Epidermal melanocyte (primary cell): ENCODE data around the gene ATPAF1.
A peak's percentile ranks its signal among the peaks of the same experiment; 100 is the strongest.

Experiments used
- DNase-seq: peaks from one replicate; pipeline ENCODE4 v3.0.0; 2011; ENCODE audit warnings: low spot score; ENCODE audit not compliant: insufficient read length

Gene ATPAF1

DNA sequence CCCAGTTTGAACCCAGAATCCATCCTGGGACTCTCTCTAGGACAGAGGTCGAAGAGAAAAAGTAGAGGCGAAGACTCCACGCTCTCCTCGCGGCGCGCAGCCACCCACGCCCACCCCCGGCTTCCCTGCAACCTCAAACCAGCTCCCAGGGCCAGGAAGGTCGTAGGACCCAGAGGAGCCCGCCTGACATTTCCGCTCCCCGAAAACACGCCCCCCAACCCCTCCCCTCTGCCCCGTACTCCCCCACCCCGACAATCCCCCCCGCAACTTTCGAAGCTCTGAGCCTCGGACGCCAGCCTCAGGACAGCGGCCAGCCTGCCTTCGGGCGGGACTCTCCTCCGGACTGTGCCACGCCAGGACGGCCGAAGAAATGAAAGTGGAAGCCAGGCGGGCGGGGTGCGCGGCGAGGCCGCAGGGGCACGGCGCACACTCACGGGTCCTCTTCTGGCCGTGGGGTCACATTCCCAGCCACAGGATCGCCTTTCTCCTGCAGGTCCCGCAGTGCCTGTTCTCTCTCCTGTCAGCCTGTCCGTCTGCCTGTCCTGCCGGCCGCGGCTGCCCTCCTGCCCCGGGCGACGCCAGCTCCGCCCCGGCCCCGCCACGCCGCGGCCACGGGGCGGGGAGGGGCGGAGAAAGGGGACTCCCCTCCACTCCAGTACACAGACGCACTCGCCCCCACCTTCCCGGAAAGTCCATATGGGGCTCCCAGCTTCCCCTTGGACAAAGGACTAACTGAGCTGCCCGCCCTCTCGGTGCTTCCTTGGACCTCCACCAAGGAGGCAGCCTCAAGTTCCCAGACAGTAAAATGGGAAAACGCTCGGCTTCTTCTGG, 51.7 kb downstream of the ATPAF1 start, which contains the start of gene MOB3C:
TSS of gene MOB3C (minus strand) at position 535 of the 831 bp plus-strand sequence. CDS start 3,490 bp downstream, outside the sequence.
- peak; percentile 76 for DNase-seq

- DNase-seq: no peak
Measured at GRCh38 chr1:46615735-46616134, 52.4 kb downstream of the ATPAF1 start.

- DNase-seq: no peak
Measured at GRCh38 chr1:46615088-46615487, 53.1 kb downstream of the ATPAF1 start.

- DNase-seq: no peak
Measured at GRCh38 chr1:46614604-46614984, 53.6 kb downstream of the ATPAF1 start.

DNA sequence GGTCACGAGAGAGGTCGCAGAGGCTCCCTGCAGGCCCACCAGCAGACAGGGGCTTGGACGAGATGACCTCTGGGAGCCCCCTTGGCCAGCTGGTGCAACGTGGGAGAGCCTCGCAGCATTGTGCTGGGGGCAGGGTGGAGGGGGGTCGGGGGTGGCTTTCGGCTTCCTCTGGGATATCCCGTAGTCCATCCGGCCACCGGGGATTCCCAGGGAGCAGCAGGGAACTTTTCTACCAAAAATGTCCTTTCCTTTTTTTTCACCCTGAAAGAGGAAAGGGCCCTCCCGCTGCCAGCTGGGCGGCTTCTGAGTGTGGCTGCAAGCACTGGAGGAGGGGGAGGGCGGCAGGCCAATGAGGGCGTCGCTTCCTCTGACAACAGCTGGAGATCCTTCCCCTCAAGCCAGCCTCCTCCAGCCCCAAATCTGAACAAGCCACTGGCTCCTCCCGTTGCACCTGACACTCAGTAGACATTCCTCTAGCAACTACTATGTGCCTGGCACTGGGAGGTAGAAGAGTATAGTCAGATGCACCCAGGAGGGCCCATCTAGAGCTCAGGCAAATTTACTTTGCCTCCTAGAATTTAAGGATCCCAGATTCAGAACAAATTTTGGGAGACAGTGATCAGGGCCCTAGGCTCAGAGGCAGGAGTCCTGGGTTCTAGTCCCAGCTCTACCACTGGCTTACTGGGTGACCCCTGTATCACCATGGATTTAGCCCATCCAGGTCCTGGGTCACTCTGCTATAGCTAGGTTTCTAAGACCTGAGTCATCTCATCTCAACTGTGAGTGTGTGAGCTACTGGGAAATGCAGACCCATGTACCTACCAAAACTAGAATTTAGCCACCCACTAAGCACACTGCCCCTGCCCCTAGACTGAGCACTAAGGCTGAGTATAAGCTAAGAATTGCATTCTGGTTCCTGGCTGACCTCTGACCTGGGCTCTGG, 54.2 kb downstream of the ATPAF1 start:
- peak; percentile 49 for DNase-seq

- no peak for DNase-seq
Measured at GRCh38 chr1:46612937-46613660, 55.1 kb downstream of the ATPAF1 start.

GRCh38 chr1:46611691-46612221, 56.4 kb downstream of the ATPAF1 start:
- DNase-seq: no peak

- no peak for DNase-seq
Measured at GRCh38 chr1:46607345-46608130, 60.6 kb downstream of the ATPAF1 start.

- no peak for DNase-seq
Measured at GRCh38 chr1:46606255-46606965, 61.8 kb downstream of the ATPAF1 start.

GRCh38 chr1:46605232-46605631, 62.9 kb downstream of the ATPAF1 start:
- no peak for DNase-seq

GRCh38 chr1:46603858-46604549, 64.2 kb downstream of the ATPAF1 start, which contains the start of gene MKNK1:
TSS of gene MKNK1 (minus strand) at chr1:46604268. CDS start at chr1:46583327, 20,941 bp downstream.
- peak; percentile 99 for DNase-seq

GRCh38 chr1:46603481-46603857, 64.7 kb downstream of the ATPAF1 start:
- no peak for DNase-seq

- DNase-seq: no peak
Measured at GRCh38 chr1:46601257-46602007, 66.7 kb downstream of the ATPAF1 start.

DNA sequence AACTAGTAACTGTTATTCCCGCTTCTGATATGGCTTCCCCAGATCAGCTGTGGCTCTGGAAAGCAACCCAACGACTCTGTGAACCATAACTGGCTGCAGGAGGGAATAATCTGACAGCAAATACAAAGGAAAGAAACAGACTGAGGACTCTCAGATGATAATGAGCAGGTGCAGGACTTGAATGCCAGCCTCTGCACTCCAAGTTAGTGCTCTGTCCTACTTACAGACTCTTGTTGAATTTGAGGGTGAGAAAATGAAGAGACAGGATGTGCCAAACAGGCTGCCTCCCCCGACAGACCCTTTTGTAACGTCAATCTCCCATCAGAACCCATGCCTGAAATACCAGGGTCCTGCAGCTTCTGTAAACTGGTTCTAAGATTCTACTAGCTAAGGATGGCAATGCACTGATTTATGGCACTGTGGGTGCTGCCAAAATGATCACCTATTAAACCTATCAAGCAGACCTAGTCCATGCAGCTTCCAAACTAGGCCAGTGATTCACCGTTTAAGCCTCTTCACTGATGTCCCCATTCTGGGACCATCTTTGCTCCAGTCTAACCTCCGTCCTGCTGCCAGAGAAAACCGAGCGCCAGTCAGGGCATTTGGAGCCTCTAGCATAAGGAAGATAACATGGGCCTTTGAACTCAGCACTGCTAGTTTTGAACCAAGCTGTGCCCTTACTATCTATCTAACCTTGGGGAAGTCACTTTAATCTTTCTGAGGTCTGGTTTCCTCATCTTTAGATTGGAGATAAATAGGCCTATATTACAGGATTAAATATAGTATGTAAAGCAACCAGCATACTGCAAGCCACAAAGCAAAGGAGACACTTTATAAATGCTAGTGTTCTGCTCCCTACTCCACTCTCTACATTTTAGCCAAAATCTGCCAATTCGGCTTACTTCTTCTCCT, 68.8 kb downstream of the ATPAF1 start:
- no peak for DNase-seq

DNA sequence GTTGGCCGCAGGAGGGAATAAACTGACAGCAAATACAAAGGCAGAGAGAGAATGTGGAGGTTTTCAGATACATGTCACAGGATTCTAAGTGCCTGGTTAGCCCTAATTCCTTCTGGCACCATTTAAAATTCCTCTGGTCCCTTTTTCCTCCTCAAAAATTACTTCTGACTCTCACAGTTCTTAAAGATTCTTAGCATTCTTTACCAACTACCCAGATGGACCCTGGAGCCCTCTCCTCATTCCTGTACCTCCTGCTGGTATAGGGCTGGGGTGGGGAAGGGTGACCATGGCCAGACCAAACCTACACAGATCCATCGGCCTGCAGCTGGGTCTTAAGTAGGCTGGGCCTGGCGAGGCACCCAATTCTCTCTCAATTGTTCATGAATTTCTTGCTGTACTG, 71.3 kb downstream of the ATPAF1 start:
- no peak for DNase-seq

DNA sequence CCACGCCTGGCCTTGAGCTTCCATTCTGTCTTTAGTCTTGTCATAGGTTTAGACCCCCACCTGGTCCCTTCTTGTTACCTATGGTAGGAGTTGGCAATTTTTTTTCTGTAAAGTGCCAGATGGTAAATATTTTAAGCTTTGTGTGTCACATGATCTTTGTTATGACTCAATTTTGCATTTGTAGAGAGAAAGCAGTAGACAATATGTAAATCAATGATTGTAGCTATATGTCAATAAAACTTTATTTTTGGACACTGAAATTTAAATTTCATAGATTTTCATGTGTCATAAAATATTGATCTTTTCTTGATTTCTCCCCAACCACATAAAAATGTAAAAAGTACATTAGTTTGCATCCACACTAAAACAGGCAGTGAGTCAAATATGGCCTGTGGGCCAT, 72.1 kb downstream of the ATPAF1 start:
- DNase-seq: no peak

DNA sequence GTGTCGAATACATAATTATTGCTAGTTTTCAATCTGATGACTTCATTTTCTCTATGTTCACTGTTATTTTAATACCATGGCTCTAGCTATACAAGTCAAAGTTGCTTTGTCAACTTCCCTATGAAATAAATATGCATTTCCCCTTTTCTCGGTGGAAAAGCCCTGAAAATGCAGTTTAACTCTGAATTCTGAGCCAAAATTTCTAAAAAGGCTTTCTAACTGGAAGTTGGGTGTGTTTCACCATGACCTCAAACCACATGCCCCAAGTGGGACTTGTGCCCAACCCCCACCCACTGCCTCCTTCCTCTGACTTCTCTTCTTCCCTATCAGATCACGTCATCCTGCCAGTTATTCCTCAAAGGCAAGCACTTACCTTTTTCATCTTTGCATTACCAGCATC, 73.0 kb downstream of the ATPAF1 start:
- no peak for DNase-seq
